Measurements from ENCODE around the gene FNDC5.

FNDC5 gene

GRCh38 chr1:32871364-32872191 is 866 bp upstream of the FNDC5 start:
- peak overlapping the region; percentile 64 for H3K4me3 ChIP-seq (ENCODE audit: low read depth, low read length)
- peaks cover 22% of the 10 kb centered on the region for H3K27me3 ChIP-seq (ENCODE audit: insufficient read depth, low read length)
- H3K4me1 ChIP-seq (ENCODE audit: control insufficient read depth, insufficient read depth, low read length, unreplicated experiment), result no peaks in the 10 kb centered on the region
- H3K36me3 ChIP-seq (ENCODE audit: insufficient read depth, low read length), result no peaks in the 10 kb centered on the region
- no peak overlapping the region for H2AFZ ChIP-seq (ENCODE audit: low read length, unreplicated experiment)
- H3K27ac ChIP-seq (ENCODE audit: low read depth, low read length), result no peak overlapping the region
- H3K79me2 ChIP-seq (ENCODE audit: control insufficient read depth, insufficient read depth, low read length, unreplicated experiment), result no peaks in the 10 kb centered on the region

- H3K4me3 ChIP-seq (ENCODE audit: low read depth, low read length), result peak overlapping the region; percentile 32; the same call in 1 of the 2 replicates
- H3K27ac ChIP-seq (ENCODE audit: low read depth, low read length), result no peak overlapping the region
- H3K4me1 ChIP-seq (ENCODE audit: control insufficient read depth, insufficient read depth, low read length, unreplicated experiment), result no peaks in the 10 kb centered on the region
- no peaks in the 10 kb centered on the region for H3K79me2 ChIP-seq (ENCODE audit: control insufficient read depth, insufficient read depth, low read length, unreplicated experiment)
- no peak overlapping the region for H2AFZ ChIP-seq (ENCODE audit: low read length, unreplicated experiment)
- H3K36me3 ChIP-seq (ENCODE audit: insufficient read depth, low read length), result no peaks in the 10 kb centered on the region
- peaks cover 22% of the 10 kb centered on the region for H3K27me3 ChIP-seq (ENCODE audit: insufficient read depth, low read length)
These were observed 643 bp downstream of the FNDC5 start for GRCh38 chr1:32869923-32870614.

DNA sequence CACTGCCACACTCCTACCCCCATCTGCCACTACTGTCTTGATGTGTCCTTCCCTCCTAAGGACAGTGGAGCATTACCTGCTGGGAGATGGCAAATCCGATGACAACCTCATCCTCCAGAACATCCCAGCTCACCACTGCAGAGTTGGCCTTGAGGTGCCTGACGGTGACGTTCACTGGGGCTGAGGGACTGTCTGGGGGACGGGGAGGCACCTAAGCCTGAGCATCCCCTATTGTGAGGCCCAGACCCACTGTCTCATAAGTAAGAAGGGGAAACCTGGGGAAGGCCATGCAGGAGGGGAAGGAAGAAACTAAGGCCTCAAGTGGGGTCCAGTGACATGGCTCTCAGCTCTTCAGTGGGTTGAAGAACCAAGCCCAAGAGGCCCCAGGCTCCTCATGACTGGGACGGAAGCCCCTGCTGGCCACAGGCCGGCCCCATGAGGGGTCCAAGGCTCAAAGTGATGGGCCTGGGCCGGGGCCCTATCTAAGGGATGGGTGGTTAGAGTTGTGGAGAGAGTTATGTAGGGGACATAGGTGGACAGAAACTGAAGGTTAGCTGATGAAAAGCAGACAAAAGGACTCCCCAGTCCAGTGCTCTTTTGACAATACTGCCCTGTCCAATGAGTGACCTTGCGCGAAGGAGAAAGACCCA is 1.8 kb downstream of the FNDC5 start:
- Histone ChIP-seq H3K4me1 (ENCODE audit: control insufficient read depth, insufficient read depth, low read length, unreplicated experiment) (no peaks in the 10 kb centered on the region), H3K36me3 (ENCODE audit: insufficient read depth, low read length) (no peaks in the 10 kb centered on the region), H3K79me2 (ENCODE audit: control insufficient read depth, insufficient read depth, low read length, unreplicated experiment) (no peaks in the 10 kb centered on the region), H2AFZ (ENCODE audit: low read length, unreplicated experiment) (no peak overlapping the region), H3K4me3 (ENCODE audit: low read depth, low read length) (no peak overlapping the region), H3K27me3 (ENCODE audit: insufficient read depth, low read length) (peaks cover 22% of the 10 kb centered on the region), H3K27ac (ENCODE audit: low read depth, low read length) (no peak overlapping the region)

DNA sequence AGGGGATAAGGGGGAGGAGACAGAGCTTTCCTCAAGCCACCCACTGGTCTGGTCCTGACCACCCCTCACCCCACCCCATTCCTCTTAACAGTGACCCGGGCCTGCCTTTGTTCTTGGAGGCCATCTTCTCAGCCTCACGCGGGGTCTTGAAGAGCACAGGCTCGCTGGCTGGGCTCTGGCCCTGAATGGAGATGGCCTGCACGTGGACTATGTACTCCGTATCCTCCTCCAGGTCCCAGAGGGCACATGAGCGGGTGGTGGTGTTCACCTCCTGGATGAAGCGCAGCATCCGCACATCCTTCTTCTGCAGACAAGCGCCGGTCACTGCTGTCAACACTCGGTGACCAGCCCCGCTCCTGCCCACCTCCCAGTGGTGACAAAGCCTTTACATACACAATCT is 2.6 kb downstream of the FNDC5 start:
- Histone ChIP-seq H3K4me1 (ENCODE audit: control insufficient read depth, insufficient read depth, low read length, unreplicated experiment) (no peaks in the 10 kb centered on the region), H3K4me3 (ENCODE audit: low read depth, low read length) (no peak overlapping the region), H3K36me3 (ENCODE audit: insufficient read depth, low read length) (no peaks in the 10 kb centered on the region), H3K27me3 (ENCODE audit: insufficient read depth, low read length) (peaks cover 22% of the 10 kb centered on the region), H3K79me2 (ENCODE audit: control insufficient read depth, insufficient read depth, low read length, unreplicated experiment) (no peaks in the 10 kb centered on the region), H3K27ac (ENCODE audit: low read depth, low read length) (no peak overlapping the region), H2AFZ (ENCODE audit: low read length, unreplicated experiment) (no peak overlapping the region)

DNA sequence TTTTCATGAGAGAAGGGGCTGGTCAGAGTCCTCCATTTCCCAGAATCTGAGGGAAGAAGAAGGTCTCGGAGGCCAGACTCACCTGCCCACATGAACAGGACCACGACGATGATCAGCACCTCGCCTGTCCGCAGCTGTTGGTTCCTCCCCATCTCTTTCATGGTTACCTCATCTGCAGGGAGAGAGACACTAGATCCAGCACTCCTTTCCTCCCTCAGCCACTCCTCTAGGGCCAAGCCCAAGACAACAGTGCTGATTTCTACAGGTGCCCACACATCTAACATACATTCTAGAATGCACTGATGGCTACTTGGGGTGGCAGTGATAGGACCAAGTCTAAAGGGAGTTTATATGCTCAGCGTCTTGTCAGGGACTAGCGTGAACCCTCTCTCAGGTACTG is 3.0 kb downstream of the FNDC5 start:
- Histone ChIP-seq H3K4me1 (ENCODE audit: control insufficient read depth, insufficient read depth, low read length, unreplicated experiment) (no peaks in the 10 kb centered on the region), H3K27ac (ENCODE audit: low read depth, low read length) (no peak overlapping the region), H2AFZ (ENCODE audit: low read length, unreplicated experiment) (no peak overlapping the region), H3K36me3 (ENCODE audit: insufficient read depth, low read length) (no peaks in the 10 kb centered on the region), H3K27me3 (ENCODE audit: insufficient read depth, low read length) (peaks cover 22% of the 10 kb centered on the region), H3K4me3 (ENCODE audit: low read depth, low read length) (no peak overlapping the region), H3K79me2 (ENCODE audit: control insufficient read depth, insufficient read depth, low read length, unreplicated experiment) (no peaks in the 10 kb centered on the region)

DNA sequence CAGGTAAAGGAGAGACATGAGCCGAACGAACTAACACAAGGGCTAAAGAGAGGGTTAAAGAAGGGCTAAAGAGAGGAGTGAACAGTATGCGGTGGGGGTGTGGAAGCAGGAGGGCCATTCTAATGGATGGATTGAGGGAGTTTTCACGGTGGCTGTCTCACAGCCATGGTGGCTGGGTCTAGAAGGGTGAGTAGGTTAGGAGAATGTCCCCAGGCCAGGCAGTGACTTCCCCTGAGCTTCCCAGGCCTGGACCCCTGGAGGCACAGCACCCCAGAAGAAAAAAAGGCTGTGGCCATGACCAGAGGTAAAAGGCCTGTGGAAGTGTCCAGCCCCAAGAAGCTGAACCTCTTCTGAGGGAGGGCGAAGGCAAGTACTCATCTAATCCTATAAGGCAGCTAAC is 3.6 kb downstream of the FNDC5 start:
- Histone ChIP-seq H3K4me1 (ENCODE audit: control insufficient read depth, insufficient read depth, low read length, unreplicated experiment) (no peaks in the 10 kb centered on the region), H3K79me2 (ENCODE audit: control insufficient read depth, insufficient read depth, low read length, unreplicated experiment) (no peaks in the 10 kb centered on the region)

DNA sequence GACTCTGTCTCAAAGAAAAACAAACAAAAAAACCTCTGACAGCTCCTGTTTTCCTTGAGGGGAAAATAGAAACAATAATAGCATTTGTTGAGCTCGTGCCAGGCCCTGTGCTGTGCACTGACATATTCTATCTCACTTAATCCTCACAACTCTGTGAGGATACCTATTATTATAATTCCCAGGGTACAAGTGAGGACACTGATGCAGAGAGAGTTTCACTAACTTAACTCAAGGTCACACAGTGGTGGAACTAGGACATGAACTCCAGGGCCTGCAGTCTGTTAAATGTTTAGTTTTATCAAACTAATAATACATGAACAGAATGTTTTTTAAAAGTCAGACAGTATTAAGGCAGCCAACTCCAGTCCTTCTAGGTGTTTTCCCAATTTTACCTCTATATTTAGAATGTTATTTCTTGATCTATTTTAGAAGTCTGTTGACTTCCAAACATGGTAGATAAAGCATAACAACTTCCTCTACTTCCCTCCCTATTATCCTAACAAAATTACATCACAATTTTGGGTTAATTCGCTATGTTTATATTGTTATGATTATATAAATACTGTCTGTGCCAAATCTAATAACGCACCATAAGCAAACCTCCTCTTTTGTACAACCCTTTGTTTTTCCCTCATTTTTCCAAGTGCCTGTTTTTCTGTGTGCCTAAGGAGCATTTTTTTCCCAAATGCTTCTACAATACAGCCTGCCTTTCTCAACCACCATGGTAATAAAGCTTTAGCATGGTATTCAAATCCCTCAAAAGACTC is 4.9 kb downstream of the FNDC5 start:
- Histone ChIP-seq H2AFZ (ENCODE audit: low read length, unreplicated experiment) (no peak overlapping the region), H3K79me2 (ENCODE audit: control insufficient read depth, insufficient read depth, low read length, unreplicated experiment) (no peaks in the 10 kb centered on the region), H3K36me3 (ENCODE audit: insufficient read depth, low read length) (no peaks in the 10 kb centered on the region), H3K27ac (ENCODE audit: low read depth, low read length) (no peak overlapping the region), H3K4me1 (ENCODE audit: control insufficient read depth, insufficient read depth, low read length, unreplicated experiment) (peaks cover 10% of the 10 kb centered on the region), H3K4me3 (ENCODE audit: low read depth, low read length) (no peak overlapping the region), H3K27me3 (ENCODE audit: insufficient read depth, low read length) (peaks cover 8% of the 10 kb centered on the region)

More for the DNA sequence above, 3.6 kb downstream of the FNDC5 start:
- Histone ChIP-seq H3K4me3 (ENCODE audit: low read depth, low read length) (no peak overlapping the region), H2AFZ (ENCODE audit: low read length, unreplicated experiment) (no peak overlapping the region), H3K27ac (ENCODE audit: low read depth, low read length) (no peak overlapping the region), H3K27me3 (ENCODE audit: insufficient read depth, low read length) (peaks cover 21% of the 10 kb centered on the region), H3K36me3 (ENCODE audit: insufficient read depth, low read length) (no peaks in the 10 kb centered on the region)

DNA sequence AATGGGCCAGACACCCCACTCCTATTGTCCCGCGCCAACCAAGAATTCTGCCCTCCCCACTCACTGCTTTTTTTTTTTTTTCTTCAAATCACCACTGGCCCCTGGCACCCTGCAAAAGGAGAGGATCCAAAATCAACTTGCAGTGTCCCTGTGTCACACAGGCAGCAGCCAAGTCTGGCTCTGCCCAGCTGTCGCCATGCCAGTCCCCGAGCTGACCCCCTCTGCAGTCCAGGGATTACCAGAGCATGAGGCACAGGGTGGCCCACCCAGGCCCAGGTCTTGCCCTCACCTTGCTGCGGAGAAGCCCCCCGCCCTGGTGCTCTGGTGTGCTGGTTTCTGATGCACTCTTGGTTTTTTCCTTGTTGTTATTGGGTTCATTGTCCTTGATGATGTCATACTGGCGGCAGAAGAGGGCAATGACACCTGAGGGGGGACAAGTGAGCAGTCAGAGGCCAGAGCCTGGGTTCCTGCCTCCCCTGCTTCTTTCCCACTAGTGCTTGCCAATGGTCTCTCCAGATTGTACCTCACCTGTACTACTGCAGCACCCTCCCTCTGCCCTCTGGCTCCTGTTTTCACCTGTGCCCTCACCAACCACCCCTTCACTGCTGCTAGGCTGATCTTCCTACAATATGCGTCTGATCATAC is 6.2 kb downstream of the FNDC5 start:
- H3K4me1 ChIP-seq (ENCODE audit: control insufficient read depth, insufficient read depth, low read length, unreplicated experiment), result peaks cover 10% of the 10 kb centered on the region
- no peaks in the 10 kb centered on the region for H3K79me2 ChIP-seq (ENCODE audit: control insufficient read depth, insufficient read depth, low read length, unreplicated experiment)
- H2AFZ ChIP-seq (ENCODE audit: low read length, unreplicated experiment), result no peak overlapping the region
- H3K36me3 ChIP-seq (ENCODE audit: insufficient read depth, low read length), result 0 out of 2 replicates have a peak, but pooled peaks cover 2% of the 10 kb centered on the region
- no peak overlapping the region for H3K4me3 ChIP-seq (ENCODE audit: low read depth, low read length)
- H3K27me3 ChIP-seq (ENCODE audit: insufficient read depth, low read length), result no peaks in the 10 kb centered on the region
- H3K27ac ChIP-seq (ENCODE audit: low read depth, low read length), result no peak overlapping the region

- no peak overlapping the region for H3K27ac ChIP-seq (ENCODE audit: low read depth, low read length)
- H2AFZ ChIP-seq (ENCODE audit: low read length, unreplicated experiment), result no peak overlapping the region
- H3K79me2 ChIP-seq (ENCODE audit: control insufficient read depth, insufficient read depth, low read length, unreplicated experiment), result no peaks in the 10 kb centered on the region
- no peak overlapping the region for H3K4me3 ChIP-seq (ENCODE audit: low read depth, low read length)
- 0 out of 2 replicates have a peak, but pooled peaks cover 3% of the 10 kb centered on the region for H3K36me3 ChIP-seq (ENCODE audit: insufficient read depth, low read length)
- H3K27me3 ChIP-seq (ENCODE audit: insufficient read depth, low read length), result no peaks in the 10 kb centered on the region
- peaks cover 10% of the 10 kb centered on the region for H3K4me1 ChIP-seq (ENCODE audit: control insufficient read depth, insufficient read depth, low read length, unreplicated experiment)
These were observed 6.8 kb downstream of the FNDC5 start for GRCh38 chr1:32863881-32864245.
